ENCODE results near the gene CRYBG1. TPM values are rescaled to one million over a fixed set of nuclear protein-coding genes. Genes with fewer than 3 reads are reported as not detected.

CRYBG1 gene
- total and polyA plus RNA-seq, 2 of the 4 experiments (the other 2 are of a cell fraction): 0.38 to 1.1 TPM

DNA sequence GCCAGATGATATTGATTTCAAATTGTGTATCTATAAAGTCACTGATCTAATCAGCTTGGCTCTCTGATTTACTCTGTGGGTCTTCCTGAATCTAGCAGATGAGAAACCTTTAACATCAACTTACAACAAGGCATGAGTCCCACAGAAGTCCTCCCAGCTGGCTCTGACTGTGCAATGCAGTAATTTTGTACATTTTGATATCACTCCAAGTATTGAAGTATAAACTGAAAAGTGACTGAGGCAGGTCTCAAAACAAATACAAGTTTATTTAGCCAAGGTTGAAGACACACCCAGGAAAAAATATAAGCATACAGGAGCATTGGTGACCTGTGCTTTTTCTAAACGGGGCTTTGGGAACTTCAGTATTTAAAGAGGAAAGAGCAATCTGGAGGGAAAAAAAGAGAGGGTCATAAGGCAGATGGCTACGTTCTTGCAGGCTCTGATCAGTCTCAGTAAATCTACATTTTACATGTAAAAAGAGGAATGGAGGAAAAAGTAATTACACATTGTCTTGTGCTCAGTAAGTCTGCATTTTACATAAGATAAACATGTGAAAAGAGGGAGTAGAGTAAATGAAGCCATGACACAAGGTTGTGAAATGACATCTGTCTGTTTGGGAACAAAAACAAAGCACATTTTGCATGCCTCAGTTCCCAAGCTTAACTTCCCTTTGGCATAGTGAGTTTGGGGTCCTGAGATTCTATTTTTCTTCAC lies 59.5 kb downstream of the CRYBG1 start:
- Histone ChIP-seq H3K14ac (replicated peaks; ENCODE audit: low read depth, low read length) (no peak overlapping the region), H2BK120ac (ENCODE audit: low read depth, low read length) (no peak overlapping the region), H3K4me1 (ENCODE audit: control insufficient read depth, insufficient read depth, low read length) (no peaks in the 10 kb centered on the region), H3K9ac (ENCODE audit: low read depth, low read length) (no peak overlapping the region), H4K8ac (ENCODE audit: low read depth in 2 of 2, low read length in 2 of 2) (no peak overlapping the region), H3K4me2 (ENCODE audit: low read depth, low read length) (no peak overlapping the region), H4K20me1 (ENCODE audit: insufficient read depth, low read length) (no peaks in the 10 kb centered on the region), H3K9me1 (ENCODE audit: insufficient read depth, low read length) (no peaks in the 10 kb centered on the region), H2AK5ac (ENCODE audit: low read depth, low read length) (no peak overlapping the region), H3K4me3 (ENCODE audit: insufficient read depth, low read depth, low read length) (no peak overlapping the region), H4K91ac (ENCODE audit: insufficient read depth, low read depth, low read length) (no peak overlapping the region), H3K4ac (ENCODE audit: low read depth, low read length) (no peak overlapping the region), H3K79me1 (ENCODE audit: low read depth in 1 of 2, low read length in 2 of 2) (no peaks in the 10 kb centered on the region), H3K56ac (ENCODE audit: extremely low read depth, insufficient read depth, low read length) (no peak overlapping the region), H3K36me3 (ENCODE audit: control insufficient read depth, insufficient read depth, low read length) (no peaks in the 10 kb centered on the region), H3K18ac (ENCODE audit: low read depth, low read length) (no peak overlapping the region), H3K27me3 (ENCODE audit: control insufficient read depth, insufficient read depth, low read length) (peaks cover 15% of the 10 kb centered on the region), H2AFZ (replicated peaks; ENCODE audit: low read length, poor library complexity) (no peak overlapping the region), H3K27ac (ENCODE audit: insufficient read depth, low read length) (no peak overlapping the region), H3K9me3 (ENCODE audit: control insufficient read depth, insufficient read depth, low read length) (no peaks in the 10 kb centered on the region), H4K5ac (ENCODE audit: low read depth, low read length) (no peak overlapping the region), H2BK20ac (ENCODE audit: low read depth, low read length) (no peak overlapping the region), H2AK9ac (replicated peaks; ENCODE audit: low read depth, low read length, poor library complexity) (no peak overlapping the region), H2BK5ac (ENCODE audit: low read depth, low read length, poor library complexity, severe bottlenecking) (no peak overlapping the region), H3K23ac (ENCODE audit: low read depth, low read length) (no peak overlapping the region), H2BK15ac (ENCODE audit: low read depth, low read length) (no peak overlapping the region)
- no CpG with 5 or more reads among the region's 2 CpGs for WGBS, 2 experiments (ENCODE audit: extremely low coverage in 2 of 2, insufficient read length in 1 of 2)
- CTCF ChIA-PET: interaction anchor here (0.6 kb wide), 1 partner anchor 698 kb away, joined by 4 read pairs; no protein-coding TSS in a partner anchor
- intact Hi-C loops (cut with micrococcal nuclease): no loop called here
- in situ Hi-C loops (cut with MboI; ENCODE audit: low sequenced_read_pairs): no loop called here
- dilution Hi-C loops (cut with HindIII; ENCODE audit: low sequenced_read_pairs, unreplicated experiment): no loop called here
- TF ChIP-seq SMC3 (IDR thresholded peaks at IDR 0.05; ENCODE audit: low read depth, low read length) (no peak), CHD1 (IDR thresholded peaks at IDR 0.05; ENCODE audit: low read depth, low read length) (no peak), RAD21 (IDR thresholded peaks at IDR 0.05; ENCODE audit: low read length) (no peak), CEBPB (IDR thresholded peaks at IDR 0.05; ENCODE audit: low read depth, low read length) (no peak), MAFK (IDR thresholded peaks at IDR 0.05; ENCODE audit: low read depth, low read length) (no peak)
- TF ChIP-seq, protein P1, sequence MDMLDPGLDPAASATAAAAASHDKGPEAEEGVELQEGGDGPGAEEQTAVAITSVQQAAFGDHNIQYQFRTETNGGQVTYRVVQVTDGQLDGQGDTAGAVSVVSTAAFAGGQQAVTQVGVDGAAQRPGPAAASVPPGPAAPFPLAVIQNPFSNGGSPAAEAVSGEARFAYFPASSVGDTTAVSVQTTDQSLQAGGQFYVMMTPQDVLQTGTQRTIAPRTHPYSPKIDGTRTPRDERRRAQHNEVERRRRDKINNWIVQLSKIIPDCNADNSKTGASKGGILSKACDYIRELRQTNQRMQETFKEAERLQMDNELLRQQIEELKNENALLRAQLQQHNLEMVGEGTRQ (IDR thresholded peaks at IDR 0.05; ENCODE audit: low read depth, low read length): no peak
- TF ChIP-seq, protein P2, sequence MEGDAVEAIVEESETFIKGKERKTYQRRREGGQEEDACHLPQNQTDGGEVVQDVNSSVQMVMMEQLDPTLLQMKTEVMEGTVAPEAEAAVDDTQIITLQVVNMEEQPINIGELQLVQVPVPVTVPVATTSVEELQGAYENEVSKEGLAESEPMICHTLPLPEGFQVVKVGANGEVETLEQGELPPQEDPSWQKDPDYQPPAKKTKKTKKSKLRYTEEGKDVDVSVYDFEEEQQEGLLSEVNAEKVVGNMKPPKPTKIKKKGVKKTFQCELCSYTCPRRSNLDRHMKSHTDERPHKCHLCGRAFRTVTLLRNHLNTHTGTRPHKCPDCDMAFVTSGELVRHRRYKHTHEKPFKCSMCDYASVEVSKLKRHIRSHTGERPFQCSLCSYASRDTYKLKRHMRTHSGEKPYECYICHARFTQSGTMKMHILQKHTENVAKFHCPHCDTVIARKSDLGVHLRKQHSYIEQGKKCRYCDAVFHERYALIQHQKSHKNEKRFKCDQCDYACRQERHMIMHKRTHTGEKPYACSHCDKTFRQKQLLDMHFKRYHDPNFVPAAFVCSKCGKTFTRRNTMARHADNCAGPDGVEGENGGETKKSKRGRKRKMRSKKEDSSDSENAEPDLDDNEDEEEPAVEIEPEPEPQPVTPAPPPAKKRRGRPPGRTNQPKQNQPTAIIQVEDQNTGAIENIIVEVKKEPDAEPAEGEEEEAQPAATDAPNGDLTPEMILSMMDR (conservative IDR thresholded peaks at IDR 0.05; ENCODE audit: low read depth, low read length): no peak
- no TSS peak for BruUV-seq (replicated peaks)
- POLR2A ChIA-PET (ENCODE audit: unreplicated experiment): no interaction called here
- ATAC-seq (ENCODE audit: low read depth) (no peak), DNase-seq (no peak)

All from IMR-90 (cell line).